H9 (cell line): ENCODE measurements around the gene LMF1. TPM values are rescaled to one million over a fixed set of nuclear protein-coding genes. Genes with fewer than 3 reads are reported as not detected.

Experiments
- DNase-seq: peaks from one replicate; pipeline ENCODE4 v3.0.0-alpha.2; 2017
- H2AFZ ChIP-seq: one replicate; pipeline ENCODE4 v1.6.1; 2013; ENCODE audit warnings: mild to moderate bottlenecking, low read length, control low read depth, moderate library complexity
- H2AK5ac ChIP-seq: 2 replicates; pipeline ENCODE4 v1.6.1; 2013; ENCODE audit warnings: low read length, control low read depth, mixed read lengths; ENCODE audit not compliant: insufficient read length
- H2BK120ac ChIP-seq: one replicate; pipeline ENCODE4 v1.6.1; 2013; ENCODE audit warnings: low read depth, mild to moderate bottlenecking, low read length, control low read depth, inconsistent platforms; ENCODE audit not compliant: poor library complexity, severe bottlenecking
- H2BK12ac ChIP-seq: 2 replicates; pipeline ENCODE4 v1.6.1; 2013; ENCODE audit warnings: low read length, control low read depth, mixed read lengths, low read depth; ENCODE audit not compliant: insufficient read length
- H2BK15ac ChIP-seq: 2 replicates; pipeline ENCODE4 v1.6.1; 2013; ENCODE audit warnings: low read depth, low read length, control low read depth
- H2BK20ac ChIP-seq: one replicate; pipeline ENCODE4 v1.6.1; 2013; ENCODE audit warnings: low read depth, mild to moderate bottlenecking, low read length, control low read depth, inconsistent platforms; ENCODE audit not compliant: poor library complexity, severe bottlenecking
- H2BK5ac ChIP-seq: 2 replicates; pipeline ENCODE4 v1.6.1; 2013; ENCODE audit warnings: low read length, control low read depth, mixed read lengths; ENCODE audit not compliant: insufficient read length
- H3K14ac ChIP-seq: 2 replicates; pipeline ENCODE4 v1.6.1; 2013; ENCODE audit warnings: low read length, control low read depth; ENCODE audit not compliant: insufficient read depth
- H3K18ac ChIP-seq: 2 replicates; pipeline ENCODE4 v1.6.1; 2013; ENCODE audit warnings: low read depth, mild to moderate bottlenecking, mixed read lengths, low read length, control low read depth; ENCODE audit not compliant: insufficient read length
- H3K23ac ChIP-seq: 2 replicates; pipeline ENCODE4 v1.6.1; 2013; ENCODE audit warnings: low read length, control low read depth, mixed read lengths, low read depth; ENCODE audit not compliant: insufficient read length
- H3K23me2 ChIP-seq: 2 replicates; pipeline ENCODE4 v1.6.1; 2013; ENCODE audit warnings: low read depth, mild to moderate bottlenecking, mixed read lengths, low read length, control low read depth; ENCODE audit not compliant: insufficient read length, poor library complexity, severe bottlenecking
- H3K27ac ChIP-seq: 2 replicates; pipeline ENCODE4 v1.5.1; 2013; ENCODE audit warnings: low read length, control low read depth, mixed read lengths, low read depth; ENCODE audit not compliant: insufficient read length
- H3K27me3 ChIP-seq: 2 replicates; pipeline ENCODE4 v1.6.1; 2013; ENCODE audit warnings: low read length, control low read depth, inconsistent platforms; ENCODE audit not compliant: insufficient read depth
- H3K4ac ChIP-seq: 2 replicates; pipeline ENCODE4 v1.6.1; 2013; ENCODE audit warnings: low read depth, mild to moderate bottlenecking, control low read depth, inconsistent platforms, low read length, moderate library complexity
- H3K4me1 ChIP-seq: 2 replicates; pipeline ENCODE4 v1.6.1; 2013; ENCODE audit warnings: low read length, control low read depth, inconsistent platforms; ENCODE audit not compliant: insufficient read depth
- H3K4me2 ChIP-seq: 2 replicates; pipeline ENCODE4 v1.6.1; 2013; ENCODE audit warnings: low read length, control low read depth, mixed read lengths; ENCODE audit not compliant: insufficient read length, insufficient read depth
- H3K56ac ChIP-seq: 2 replicates; pipeline ENCODE4 v1.6.1; 2013; ENCODE audit warnings: low read depth, mild to moderate bottlenecking, mixed read lengths, low read length, control low read depth; ENCODE audit not compliant: insufficient read length
- H3K79me1 ChIP-seq: 2 replicates; pipeline ENCODE4 v1.6.1; 2013; ENCODE audit warnings: low read depth, mild to moderate bottlenecking, moderate library complexity, low read length, control low read depth, inconsistent platforms; ENCODE audit not compliant: insufficient read depth, poor library complexity, severe bottlenecking
- H3K79me2 ChIP-seq: 2 replicates; pipeline ENCODE4 v1.6.1; 2013; ENCODE audit warnings: low read length, control low read depth, inconsistent platforms; ENCODE audit not compliant: insufficient read depth
- H3K9ac ChIP-seq: 2 replicates; pipeline ENCODE4 v1.6.1; 2013; ENCODE audit warnings: low read length, control low read depth, mixed read lengths; ENCODE audit not compliant: insufficient read length; ENCODE audit errors: extremely low read depth
- H3K9me3 ChIP-seq: one replicate; pipeline ENCODE4 v1.6.1; 2013; ENCODE audit warnings: low read depth, low read length, inconsistent platforms; ENCODE audit not compliant: control insufficient read depth
- H3T11ph ChIP-seq: one replicate; pipeline ENCODE4 v1.6.1; 2013; ENCODE audit warnings: mild to moderate bottlenecking, low read length, control low read depth, inconsistent platforms
- H4K20me1 ChIP-seq: one replicate; pipeline ENCODE4 v1.6.1; 2013; ENCODE audit not compliant: control insufficient read depth, insufficient read length, insufficient read depth
- H4K5ac ChIP-seq: 2 replicates; pipeline ENCODE4 v1.6.1; 2013; ENCODE audit warnings: low read depth, mild to moderate bottlenecking, mixed read lengths, low read length, control low read depth; ENCODE audit not compliant: insufficient read length
- H4K8ac ChIP-seq: replicated peaks from 2 replicates; pipeline ENCODE4 v1.6.1; 2013; ENCODE audit warnings: low read length, control low read depth, mixed read lengths, low read depth; ENCODE audit not compliant: insufficient read length
- H4K91ac ChIP-seq: 2 replicates; pipeline ENCODE4 v1.6.1; 2013; ENCODE audit warnings: low read depth, mild to moderate bottlenecking, moderate library complexity, mixed read lengths, low read length, control low read depth; ENCODE audit not compliant: insufficient read length
- H3K27ac Mint-ChIP-seq, 3 experiments: 2 replicates in 2 of 3; 3 replicates in 1 of 3; pipeline ENCODE4 v1.8.0; 2020 to 2021; ENCODE audit warnings: mixed read lengths in 3 of 3, mild to moderate bottlenecking in 1 of 3, moderate library complexity in 1 of 3
- H3K27me3 Mint-ChIP-seq: 2 replicates; pipeline ENCODE4 v1.8.0; 2021; ENCODE audit warnings: low read depth, mild to moderate bottlenecking, moderate library complexity, mixed read lengths
- H3K36me3 Mint-ChIP-seq, 3 experiments: 2 replicates in 2 of 3; 3 replicates in 1 of 3; pipeline ENCODE4 v1.8.0; 2020 to 2021; ENCODE audit warnings: low read depth in 3 of 3, mixed read lengths in 3 of 3; ENCODE audit not compliant: insufficient read depth in 1 of 3
- H3K4me1 Mint-ChIP-seq, 2 experiments: 2 replicates each; pipeline ENCODE4 v1.8.0; 2020; ENCODE audit warnings: mixed read lengths in 2 of 2
- H3K4me3 Mint-ChIP-seq, 2 experiments: 2 replicates in 1 of 2; 3 replicates in 1 of 2; pipeline ENCODE4 v1.8.0; 2020 to 2021; ENCODE audit warnings: mild to moderate bottlenecking in 2 of 2, mixed read lengths in 2 of 2, moderate library complexity in 1 of 2
- H3K9me3 Mint-ChIP-seq, 2 experiments: 2 replicates in 1 of 2; 3 replicates in 1 of 2; pipeline ENCODE4 v1.8.0; 2020; ENCODE audit warnings: mild to moderate bottlenecking in 2 of 2, mixed read lengths in 2 of 2, moderate library complexity in 1 of 2
- WGBS: extraction: QIAGEN DNeasy Blood & Tissue Kit; methylation state at CpG from one replicate; pipeline ENCODE4 v1.1.7; 2013; ENCODE audit warnings: missing lambda C conversion rate, low lambda C conversion rate, mixed read lengths; ENCODE audit not compliant: insufficient read length; ENCODE audit errors: extremely low coverage; 5-methylcytosine and 5-hydroxymethylcytosine counted together
- total RNA-seq: library from RNA; stranded (reverse); gene quantifications from 2 replicates; pipeline ENCODE4 v1.2.1, GENCODE V29; 2021
- TF ChIP-seq, protein P1 (sequence below): fragments of 200-600 bp; sonication (generic); conservative IDR thresholded peaks from 3 replicates; pipeline ENCODE4 v1.8.0; 2021; ENCODE audit warnings: antibody characterized with exemption, mild to moderate bottlenecking

Gene LMF1
- total RNA-seq, 1 experiment from 2014 or later = 7.1 TPM

DNA sequence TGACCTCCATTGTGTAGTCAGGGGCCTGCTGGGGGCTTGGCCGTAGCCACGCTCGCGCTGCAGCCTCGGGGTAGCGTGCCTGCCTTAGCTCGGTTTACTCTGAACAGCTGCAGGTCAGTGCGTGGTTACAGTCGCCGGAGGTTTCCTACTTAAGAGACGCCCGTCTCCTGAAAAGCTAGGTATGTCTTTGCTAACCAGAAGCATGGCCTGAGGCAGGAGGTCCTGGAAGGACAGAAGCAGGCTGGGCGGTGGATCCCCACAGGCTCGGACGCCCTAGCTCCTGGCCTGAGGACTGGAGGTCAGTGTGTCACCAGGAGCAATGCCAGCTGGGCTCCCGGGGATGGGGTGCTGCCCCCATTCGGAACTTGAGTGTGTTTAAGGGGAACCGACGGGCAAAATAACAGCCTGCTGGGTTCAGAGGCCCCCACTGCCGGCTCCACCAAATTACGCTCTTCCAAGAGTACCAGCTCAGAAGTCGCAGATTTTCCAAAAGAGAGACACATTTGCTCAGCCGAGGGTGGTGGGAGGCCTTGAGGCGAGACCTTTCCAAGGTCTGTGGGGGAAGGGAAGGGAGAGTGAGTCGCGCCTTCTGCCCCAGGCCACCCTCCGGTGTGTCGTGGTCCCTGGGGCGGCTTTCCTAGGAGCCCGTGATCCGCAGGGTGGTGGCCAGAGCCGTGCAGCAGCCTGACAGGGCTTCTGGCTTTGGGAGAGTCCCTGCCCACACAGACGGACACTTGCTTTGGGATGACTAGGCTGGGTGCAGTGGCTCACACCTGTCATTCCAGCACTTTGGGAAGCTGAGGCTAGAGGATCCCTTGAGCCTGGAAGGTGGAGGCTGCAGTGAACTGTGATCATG lies 166.4 kb downstream of the LMF1 start:
- H2BK5ac ChIP-seq = no peak overlapping the region
- H3K36me3 Mint-ChIP-seq = no peaks in the 10 kb centered on the region
- H3K14ac ChIP-seq = no peak overlapping the region; the same call in 1 of the 2 replicates
- no peak overlapping the region for H2BK120ac ChIP-seq
- no peaks in the 10 kb centered on the region for H3K9me3 ChIP-seq
- H3K4me1 ChIP-seq = no peaks in the 10 kb centered on the region; the same call in 1 of the 2 replicates
- peaks cover 2 to 7% of the 10 kb centered on the region in 2 experiments; a peak in 1 of 4 replicates for H3K4me1 Mint-ChIP-seq
- no peaks in the 10 kb centered on the region for H3K79me1 ChIP-seq
- WGBS = no CpG with 5 or more reads among the region's 33 CpGs
- H3K4me3 Mint-ChIP-seq = no peak overlapping the region; a peak in 1 of 5 replicates
- no peak overlapping the region for H2BK15ac ChIP-seq
- H3K27ac ChIP-seq = no peak overlapping the region
- peaks cover 0 to 8% of the 10 kb centered on the region in 2 experiments; a peak in 2 of 5 replicates for H3K9me3 Mint-ChIP-seq
- H3K9ac ChIP-seq = no peak overlapping the region
- no peak overlapping the region for H2AK5ac ChIP-seq
- no peak overlapping the region for H4K5ac ChIP-seq
- no peaks in the 10 kb centered on the region for H4K20me1 ChIP-seq
- no peak overlapping the region for H4K91ac ChIP-seq
- H3K79me2 ChIP-seq = no peaks in the 10 kb centered on the region
- TF ChIP-seq, protein P1, sequence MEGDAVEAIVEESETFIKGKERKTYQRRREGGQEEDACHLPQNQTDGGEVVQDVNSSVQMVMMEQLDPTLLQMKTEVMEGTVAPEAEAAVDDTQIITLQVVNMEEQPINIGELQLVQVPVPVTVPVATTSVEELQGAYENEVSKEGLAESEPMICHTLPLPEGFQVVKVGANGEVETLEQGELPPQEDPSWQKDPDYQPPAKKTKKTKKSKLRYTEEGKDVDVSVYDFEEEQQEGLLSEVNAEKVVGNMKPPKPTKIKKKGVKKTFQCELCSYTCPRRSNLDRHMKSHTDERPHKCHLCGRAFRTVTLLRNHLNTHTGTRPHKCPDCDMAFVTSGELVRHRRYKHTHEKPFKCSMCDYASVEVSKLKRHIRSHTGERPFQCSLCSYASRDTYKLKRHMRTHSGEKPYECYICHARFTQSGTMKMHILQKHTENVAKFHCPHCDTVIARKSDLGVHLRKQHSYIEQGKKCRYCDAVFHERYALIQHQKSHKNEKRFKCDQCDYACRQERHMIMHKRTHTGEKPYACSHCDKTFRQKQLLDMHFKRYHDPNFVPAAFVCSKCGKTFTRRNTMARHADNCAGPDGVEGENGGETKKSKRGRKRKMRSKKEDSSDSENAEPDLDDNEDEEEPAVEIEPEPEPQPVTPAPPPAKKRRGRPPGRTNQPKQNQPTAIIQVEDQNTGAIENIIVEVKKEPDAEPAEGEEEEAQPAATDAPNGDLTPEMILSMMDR = no peak
- H3K23ac ChIP-seq = no peak overlapping the region
- no peak overlapping the region for H3K4me2 ChIP-seq
- no peak overlapping the region for H4K8ac ChIP-seq
- no peak overlapping the region for H3K27ac Mint-ChIP-seq
- H3K23me2 ChIP-seq = peaks cover 7% of the 10 kb centered on the region
- no peak overlapping the region for H2BK20ac ChIP-seq
- no peak overlapping the region for H3K18ac ChIP-seq
- H3T11ph ChIP-seq = no peak overlapping the region
- no peak overlapping the region for H2AFZ ChIP-seq
- no peak for DNase-seq
- peaks cover 74% of the 10 kb centered on the region for H3K27me3 Mint-ChIP-seq
- no peak overlapping the region for H2BK12ac ChIP-seq
- H3K27me3 ChIP-seq = peaks cover 5% of the 10 kb centered on the region; the same call in 1 of the 2 replicates
- H3K4ac ChIP-seq = no peak overlapping the region
- no peak overlapping the region for H3K56ac ChIP-seq
